Fibroblast of the aortic adventitia (primary cell): ENCODE measurements around the gene REXO4. TPM values are rescaled to one million over a fixed set of nuclear protein-coding genes. Genes with fewer than 3 reads are reported as not detected.

Source experiments
- DNase-seq: peaks from one replicate; pipeline ENCODE4 v3.0.0-alpha.2; 2010; ENCODE audit warnings: low read depth
- H3K4me3 ChIP-seq: 2 replicates; pipeline ENCODE4 v1.5.1; 2011; ENCODE audit warnings: low read depth, mild to moderate bottlenecking, control low read depth, low read length, moderate library complexity
- CTCF ChIP-seq: IDR thresholded peaks from 2 replicates; pipeline ENCODE4 v1.5.1; 2011; ENCODE audit warnings: mild to moderate bottlenecking, low read length, control low read depth, inconsistent platforms; ENCODE audit not compliant: insufficient read depth
- total RNA-seq: library from RNA; depleted of rRNA; stranded (reverse); fragments of >200 nt; gene quantifications from 2 replicates; pipeline ENCODE4 v1.2.3, GENCODE V29; 2012; ENCODE audit warnings: low replicate concordance

The REXO4 gene
- total RNA-seq, 1 donor: 11.7 TPM

DNA sequence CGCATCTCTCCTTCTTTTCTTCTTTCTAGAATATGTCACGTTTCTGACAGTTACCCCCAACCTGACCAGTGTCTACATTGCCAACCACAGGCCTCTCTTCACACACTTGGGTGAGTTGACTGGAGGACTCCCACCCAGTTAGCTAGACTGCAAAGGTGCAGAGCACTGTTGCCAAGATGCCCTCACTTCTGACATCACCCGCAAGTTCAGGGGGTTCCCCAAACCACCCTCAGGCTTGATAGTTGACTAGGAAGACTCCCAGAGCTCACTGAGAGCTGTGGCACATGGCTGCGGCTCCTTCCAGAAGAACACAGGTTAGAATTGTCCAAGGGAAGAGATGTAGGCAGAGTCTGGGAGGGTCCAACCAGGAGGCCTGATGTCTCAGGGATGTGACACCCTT is 21.5 kb upstream of the REXO4 start:
- no peak for DNase-seq
- no peak overlapping the region for H3K4me3 ChIP-seq

DNA sequence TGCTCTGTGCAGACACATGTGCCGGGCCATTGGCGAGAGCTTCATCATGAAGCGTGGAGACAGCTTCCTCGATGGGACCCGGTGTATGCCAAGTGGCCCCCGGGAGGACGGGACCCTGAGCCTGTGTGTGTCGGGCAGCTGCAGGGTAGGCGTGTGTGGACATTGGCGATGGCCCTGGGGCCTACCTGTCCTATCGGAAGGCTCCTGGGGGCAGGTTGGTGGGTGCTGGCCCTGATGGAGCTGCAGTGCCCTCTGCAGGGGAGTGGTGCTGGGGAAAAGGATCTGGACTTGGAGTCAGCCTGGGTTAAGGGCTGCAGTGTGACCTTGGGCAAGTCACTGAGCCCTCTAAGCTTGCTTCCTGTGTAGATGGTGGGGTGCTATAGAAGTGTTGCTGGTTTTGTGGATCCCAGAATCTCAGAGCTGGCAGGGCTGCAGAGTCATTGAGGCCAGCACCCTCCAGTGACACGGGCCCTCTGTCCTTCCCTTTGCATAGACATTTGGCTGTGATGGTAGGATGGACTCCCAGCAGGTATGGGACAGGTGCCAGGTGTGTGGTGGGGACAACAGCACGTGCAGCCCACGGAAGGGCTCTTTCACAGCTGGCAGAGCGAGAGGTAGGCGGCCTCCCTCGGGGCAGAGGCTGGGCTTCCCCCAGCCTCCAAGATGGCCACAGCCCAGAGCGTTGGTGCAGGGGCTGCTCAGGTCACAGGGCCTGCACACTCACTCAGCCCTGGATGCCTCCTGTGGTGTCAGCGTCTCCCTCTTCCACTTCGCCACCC is 20.1 kb upstream of the REXO4 start:
- TF ChIP-seq CTCF: peak; percentile 20
- H3K4me3 ChIP-seq: no peak overlapping the region
- DNase-seq: no peak

More for the DNA sequence above, 21.5 kb upstream of the REXO4 start:
- TF ChIP-seq CTCF: no peak

GRCh38 chr9:133436681-133437080 is 18.9 kb upstream of the REXO4 start:
- TF ChIP-seq CTCF: no peak
- DNase-seq: no peak
- no peak overlapping the region for H3K4me3 ChIP-seq

DNA sequence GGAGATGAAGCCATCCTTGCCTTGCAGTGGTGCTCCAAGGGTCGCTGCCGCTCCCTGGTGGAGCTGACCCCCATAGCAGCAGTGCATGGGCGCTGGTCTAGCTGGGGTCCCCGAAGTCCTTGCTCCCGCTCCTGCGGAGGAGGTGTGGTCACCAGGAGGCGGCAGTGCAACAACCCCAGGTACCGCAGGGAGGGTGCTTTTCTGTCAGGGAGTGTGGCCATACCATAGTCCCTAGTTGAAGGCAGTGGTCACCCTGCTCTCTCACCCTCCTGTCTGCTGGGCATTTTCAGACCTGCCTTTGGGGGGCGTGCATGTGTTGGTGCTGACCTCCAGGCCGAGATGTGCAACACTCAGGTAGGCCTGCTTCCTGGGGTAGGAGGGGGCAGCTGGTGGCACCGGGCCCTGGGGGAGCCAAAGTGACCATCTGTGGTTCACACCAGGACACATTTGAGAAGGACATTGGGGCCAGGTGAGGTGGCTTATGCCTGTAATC is 15.6 kb upstream of the REXO4 start:
- no peak for DNase-seq
- H3K4me3 ChIP-seq: no peak overlapping the region
- TF ChIP-seq CTCF: no peak

DNA sequence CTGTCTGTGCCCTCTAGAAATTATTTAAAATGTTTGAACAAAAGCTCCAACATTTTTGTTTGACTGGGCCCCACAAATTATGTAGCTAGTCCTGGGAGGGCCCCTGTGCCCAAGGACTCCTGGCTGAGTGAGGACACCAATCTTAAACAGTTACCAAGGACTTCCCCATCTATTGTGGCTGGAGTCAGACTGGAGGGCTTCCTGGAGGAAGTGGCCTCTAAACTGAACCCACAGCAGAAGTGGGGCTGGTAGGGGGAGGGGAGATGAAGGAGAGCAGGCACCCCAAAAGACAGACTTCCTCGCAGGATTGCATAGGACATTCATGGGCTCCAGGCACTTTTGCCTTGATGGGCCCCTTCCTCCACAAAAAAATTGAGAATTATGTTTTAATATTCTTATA is 12.4 kb upstream of the REXO4 start:
- DNase-seq: no peak

DNA sequence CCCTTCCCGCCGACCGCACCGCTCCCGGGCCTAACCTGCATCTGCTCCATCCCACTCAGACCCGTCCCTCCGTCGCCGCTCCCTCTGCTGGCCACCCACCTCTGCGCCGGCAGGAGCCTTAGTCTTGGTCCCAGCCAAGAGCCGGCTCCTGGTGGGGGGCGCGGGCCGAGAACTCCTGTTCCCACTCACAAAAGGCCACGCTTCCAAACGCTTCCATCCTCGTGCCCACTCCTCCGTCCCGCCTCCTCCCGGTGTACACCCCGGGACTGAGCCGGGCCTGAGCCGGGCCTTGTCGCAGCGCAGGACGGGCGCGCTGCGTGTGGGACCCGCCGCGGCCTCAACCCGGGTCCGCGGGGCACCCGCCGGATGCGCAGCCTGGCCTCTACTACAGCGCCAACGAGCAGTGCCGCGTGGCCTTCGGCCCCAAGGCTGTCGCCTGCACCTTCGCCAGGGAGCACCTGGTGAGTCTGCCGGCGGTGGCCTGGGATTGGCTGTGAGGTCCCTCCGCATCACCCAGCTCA is 11.9 kb upstream of the REXO4 start:
- no peak overlapping the region for H3K4me3 ChIP-seq
- DNase-seq: no peak
- TF ChIP-seq CTCF: peak; percentile 29

More for the DNA sequence above, 12.4 kb upstream of the REXO4 start:
- H3K4me3 ChIP-seq: no peak overlapping the region
- no peak for TF ChIP-seq CTCF
